GM13976 (cell line): Measurements from ENCODE around the gene RBM5.

Source experiments
- DNase-seq: peaks from one replicate; pipeline ENCODE4 v3.0.0; 2012; ENCODE audit warnings: low spot score
- in situ Hi-C: fragments of 300-500 bp; cut with MboI; formaldehyde crosslinking; loops from one replicate; pipeline ENCODE4 v1.12.0; 2022; ENCODE audit warnings: low sequenced_read_pairs, mixed read lengths, inconsistent platforms; ENCODE audit not compliant: unreplicated experiment
- TF ChIP-seq, protein P1 (sequence below): IDR thresholded peaks from 2 replicates; pipeline ENCODE4 v1.5.1; 2012; ENCODE audit warnings: borderline replicate concordance, mild to moderate bottlenecking; ENCODE audit not compliant: insufficient read depth; ENCODE audit errors: extremely low read depth, missing control alignments, control extremely low read depth

RBM5 gene

GRCh38 chr3:50158530-50159146 is 69.9 kb downstream of the RBM5 start:
- TF ChIP-seq, protein P1, sequence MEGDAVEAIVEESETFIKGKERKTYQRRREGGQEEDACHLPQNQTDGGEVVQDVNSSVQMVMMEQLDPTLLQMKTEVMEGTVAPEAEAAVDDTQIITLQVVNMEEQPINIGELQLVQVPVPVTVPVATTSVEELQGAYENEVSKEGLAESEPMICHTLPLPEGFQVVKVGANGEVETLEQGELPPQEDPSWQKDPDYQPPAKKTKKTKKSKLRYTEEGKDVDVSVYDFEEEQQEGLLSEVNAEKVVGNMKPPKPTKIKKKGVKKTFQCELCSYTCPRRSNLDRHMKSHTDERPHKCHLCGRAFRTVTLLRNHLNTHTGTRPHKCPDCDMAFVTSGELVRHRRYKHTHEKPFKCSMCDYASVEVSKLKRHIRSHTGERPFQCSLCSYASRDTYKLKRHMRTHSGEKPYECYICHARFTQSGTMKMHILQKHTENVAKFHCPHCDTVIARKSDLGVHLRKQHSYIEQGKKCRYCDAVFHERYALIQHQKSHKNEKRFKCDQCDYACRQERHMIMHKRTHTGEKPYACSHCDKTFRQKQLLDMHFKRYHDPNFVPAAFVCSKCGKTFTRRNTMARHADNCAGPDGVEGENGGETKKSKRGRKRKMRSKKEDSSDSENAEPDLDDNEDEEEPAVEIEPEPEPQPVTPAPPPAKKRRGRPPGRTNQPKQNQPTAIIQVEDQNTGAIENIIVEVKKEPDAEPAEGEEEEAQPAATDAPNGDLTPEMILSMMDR = no peak
- DNase-seq = no peak
- in situ Hi-C loops = no loop called here

DNA sequence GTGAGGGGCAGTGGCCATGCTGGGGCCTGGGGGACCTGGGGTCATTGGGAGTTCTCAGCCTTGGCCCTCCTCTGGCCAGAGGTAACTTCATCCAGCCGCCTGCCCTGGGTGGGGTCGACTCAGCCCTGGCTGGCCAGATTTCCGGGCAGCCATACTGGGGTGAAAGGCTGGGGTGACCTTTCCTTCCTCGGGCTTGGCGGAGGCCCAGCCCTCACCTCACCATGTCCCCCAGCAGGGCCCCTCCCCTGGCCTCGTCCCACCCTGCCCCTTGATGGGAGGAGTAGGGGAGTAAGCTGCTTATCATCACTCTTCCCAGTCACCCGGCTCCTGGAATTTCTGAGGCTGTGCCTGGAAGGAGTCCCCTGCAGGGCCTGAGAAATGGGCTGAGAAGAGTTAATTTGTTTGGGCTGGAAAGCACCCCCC is 71.9 kb downstream of the RBM5 start:
- in situ Hi-C loops = no loop called here
- DNase-seq = no peak
- TF ChIP-seq, protein P1 = no peak

- TF ChIP-seq, protein P1 = no peak
- no peak for DNase-seq
- in situ Hi-C loops = no loop called here
Measured at GRCh38 chr3:50161320-50161719, 72.6 kb downstream of the RBM5 start.

- no peak for DNase-seq
- in situ Hi-C loops = no loop called here
- TF ChIP-seq, protein P1 = no peak
Measured at GRCh38 chr3:50162034-50162883, 73.5 kb downstream of the RBM5 start.

- DNase-seq = no peak
- in situ Hi-C loops = no loop called here
- TF ChIP-seq, protein P1 = no peak
Measured at GRCh38 chr3:50163572-50164455, 75.1 kb downstream of the RBM5 start.

DNA sequence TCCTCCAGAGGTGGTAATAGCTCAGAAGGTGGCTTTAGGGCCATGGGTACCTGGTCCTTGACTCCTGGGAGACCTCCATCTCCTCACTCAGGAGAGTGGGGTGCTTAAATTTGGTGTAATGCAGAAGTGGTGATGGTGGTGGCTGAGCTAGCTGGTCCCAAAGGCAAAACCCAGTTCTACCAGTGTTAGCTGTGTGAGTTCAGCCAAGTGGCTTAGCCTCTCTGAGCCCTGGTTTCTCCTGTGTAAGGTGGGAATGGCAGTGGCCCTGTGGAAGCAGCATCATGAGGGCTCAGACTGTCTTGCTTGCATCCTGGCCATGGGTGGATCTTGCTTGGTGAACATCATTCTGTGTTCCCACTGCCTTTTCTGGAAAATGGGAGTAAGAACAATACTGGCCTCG is 75.8 kb downstream of the RBM5 start:
- in situ Hi-C loops = no loop called here
- DNase-seq = no peak
- TF ChIP-seq, protein P1 = no peak
